NCI-H2029 treated with DMSO at 0.1 percent for 48 hours (cell line): ENCODE measurements around the gene ITM2C.
A peak's percentile ranks its signal among the peaks of the same experiment; 100 is the strongest.

Experiments
- DNase-seq: peaks from one replicate; lab custom pipeline; 2025; lab: John Stamatoyannopoulos, UW

Gene ITM2C

DNA sequence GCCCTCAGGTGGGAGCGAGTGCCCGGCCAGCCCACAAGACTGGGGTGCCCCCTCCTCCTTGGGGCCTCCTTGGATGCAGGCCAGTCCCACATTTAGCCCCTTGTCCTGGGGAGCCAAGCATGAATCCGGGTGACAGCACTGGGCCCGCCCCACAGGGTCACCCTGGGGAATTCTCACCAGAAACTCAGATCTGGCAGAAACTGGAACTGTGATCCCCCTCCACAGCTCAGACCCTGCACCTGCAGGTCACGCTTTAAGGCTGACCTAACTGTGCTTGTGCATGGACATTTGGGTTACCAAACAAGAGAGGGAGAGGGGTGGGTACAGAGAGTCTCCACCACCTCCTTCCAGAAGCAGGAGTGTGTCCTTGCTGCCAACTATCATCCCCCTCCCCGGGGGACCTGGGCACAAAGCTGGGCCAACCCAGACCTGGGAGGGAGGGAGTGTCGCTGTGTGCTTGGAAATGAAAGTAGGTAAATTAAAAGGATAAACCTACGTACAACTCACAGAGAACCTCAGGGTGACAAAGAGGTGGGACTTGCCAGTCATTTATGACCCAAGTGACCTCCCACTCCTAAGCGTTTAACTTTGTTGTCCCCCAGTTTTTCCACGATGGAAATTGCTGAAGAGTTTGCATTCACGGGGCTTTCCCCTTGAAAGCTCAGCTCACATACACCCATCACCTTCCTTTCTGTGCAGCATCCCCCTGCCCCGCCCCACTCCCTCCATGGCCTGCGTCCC is 9.1 kb downstream of the ITM2C start:
- no peak for DNase-seq

DNA sequence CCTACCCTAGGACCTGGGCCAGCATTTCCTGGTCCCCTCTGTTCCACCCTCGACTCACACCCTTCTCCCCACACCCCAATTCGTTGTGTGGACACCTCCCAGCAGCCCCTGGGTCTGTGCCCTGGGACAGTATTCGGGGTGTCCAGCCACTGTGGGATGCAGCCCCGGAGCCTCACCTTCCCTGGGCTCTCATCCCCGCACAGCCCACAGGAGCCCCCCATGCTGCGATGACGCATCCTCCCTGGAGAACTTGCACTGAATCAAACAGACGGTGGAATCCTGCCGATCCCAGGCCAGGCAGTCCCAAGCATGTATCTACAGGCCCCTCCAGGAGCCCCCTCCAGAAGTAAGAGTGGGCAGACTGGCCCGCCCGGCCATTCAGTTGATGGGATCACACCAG is 9.7 kb downstream of the ITM2C start:
- DNase-seq = no peak

DNA sequence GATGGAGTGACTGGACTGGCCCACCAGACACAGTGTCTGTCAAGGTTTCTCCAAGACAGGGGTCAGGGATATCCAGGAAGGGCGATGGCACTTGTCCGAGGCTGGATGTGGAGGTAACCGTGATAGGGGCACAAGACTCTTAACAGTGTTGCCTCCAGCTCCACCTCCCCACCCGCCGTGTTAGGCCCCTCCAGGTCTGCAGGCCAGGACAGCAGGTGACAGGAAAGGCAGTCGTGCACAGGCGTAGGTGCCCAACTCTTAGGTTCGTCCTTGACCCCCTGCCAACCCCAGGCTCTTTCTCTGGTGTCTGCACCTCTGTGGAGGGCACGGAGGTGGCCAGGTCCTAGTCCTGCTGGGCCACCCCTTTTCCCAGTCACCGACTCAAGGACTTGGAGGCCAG is 10.1 kb downstream of the ITM2C start:
- no peak for DNase-seq

GRCh38 chr2:230875347-230876315 is 10.9 kb downstream of the ITM2C start:
- no peak for DNase-seq

- no peak for DNase-seq
Measured at GRCh38 chr2:230877116-230877758, 12.5 kb downstream of the ITM2C start.

DNA sequence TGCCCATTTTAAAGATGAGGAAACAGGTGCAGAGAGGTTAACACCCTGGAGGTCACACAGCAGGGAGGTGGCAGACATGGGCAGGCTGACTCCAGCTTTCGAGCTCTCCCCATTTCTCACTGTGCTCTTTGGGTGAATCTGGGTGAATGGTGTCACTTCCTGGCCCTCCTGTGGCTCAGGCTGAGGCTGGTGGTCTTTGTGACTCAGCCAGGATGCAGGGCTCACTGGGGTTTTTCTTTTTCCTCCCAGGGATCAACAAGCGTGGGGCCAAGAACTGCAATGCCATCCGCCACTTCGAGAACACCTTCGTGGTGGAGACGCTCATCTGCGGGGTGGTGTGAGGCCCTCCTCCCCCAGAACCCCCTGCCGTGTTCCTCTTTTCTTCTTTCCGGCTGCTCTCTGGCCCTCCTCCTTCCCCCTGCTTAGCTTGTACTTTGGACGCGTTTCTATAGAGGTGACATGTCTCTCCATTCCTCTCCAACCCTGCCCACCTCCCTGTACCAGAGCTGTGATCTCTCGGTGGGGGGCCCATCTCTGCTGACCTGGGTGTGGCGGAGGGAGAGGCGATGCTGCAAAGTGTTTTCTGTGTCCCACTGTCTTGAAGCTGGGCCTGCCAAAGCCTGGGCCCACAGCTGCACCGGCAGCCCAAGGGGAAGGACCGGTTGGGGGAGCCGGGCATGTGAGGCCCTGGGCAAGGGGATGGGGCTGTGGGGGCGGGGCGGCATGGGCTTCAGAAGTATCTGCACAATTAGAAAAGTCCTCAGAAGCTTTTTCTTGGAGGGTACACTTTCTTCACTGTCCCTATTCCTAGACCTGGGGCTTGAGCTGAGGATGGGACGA is 13.2 kb downstream of the ITM2C start:
- no peak for DNase-seq

DNA sequence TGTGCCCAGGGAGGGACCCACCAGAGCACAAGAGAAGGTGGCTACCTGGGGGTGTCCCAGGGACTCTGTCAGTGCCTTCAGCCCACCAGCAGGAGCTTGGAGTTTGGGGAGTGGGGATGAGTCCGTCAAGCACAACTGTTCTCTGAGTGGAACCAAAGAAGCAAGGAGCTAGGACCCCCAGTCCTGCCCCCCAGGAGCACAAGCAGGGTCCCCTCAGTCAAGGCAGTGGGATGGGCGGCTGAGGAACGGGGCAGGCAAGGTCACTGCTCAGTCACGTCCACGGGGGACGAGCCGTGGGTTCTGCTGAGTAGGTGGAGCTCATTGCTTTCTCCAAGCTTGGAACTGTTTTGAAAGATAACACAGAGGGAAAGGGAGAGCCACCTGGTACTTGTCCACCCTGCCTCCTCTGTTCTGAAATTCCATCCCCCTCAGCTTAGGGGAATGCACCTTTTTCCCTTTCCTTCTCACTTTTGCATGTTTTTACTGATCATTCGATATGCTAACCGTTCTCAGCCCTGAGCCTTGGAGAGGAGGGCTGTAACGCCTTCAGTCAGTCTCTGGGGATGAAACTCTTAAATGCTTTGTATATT is 14.0 kb downstream of the ITM2C start:
- DNase-seq = no peak

DNA sequence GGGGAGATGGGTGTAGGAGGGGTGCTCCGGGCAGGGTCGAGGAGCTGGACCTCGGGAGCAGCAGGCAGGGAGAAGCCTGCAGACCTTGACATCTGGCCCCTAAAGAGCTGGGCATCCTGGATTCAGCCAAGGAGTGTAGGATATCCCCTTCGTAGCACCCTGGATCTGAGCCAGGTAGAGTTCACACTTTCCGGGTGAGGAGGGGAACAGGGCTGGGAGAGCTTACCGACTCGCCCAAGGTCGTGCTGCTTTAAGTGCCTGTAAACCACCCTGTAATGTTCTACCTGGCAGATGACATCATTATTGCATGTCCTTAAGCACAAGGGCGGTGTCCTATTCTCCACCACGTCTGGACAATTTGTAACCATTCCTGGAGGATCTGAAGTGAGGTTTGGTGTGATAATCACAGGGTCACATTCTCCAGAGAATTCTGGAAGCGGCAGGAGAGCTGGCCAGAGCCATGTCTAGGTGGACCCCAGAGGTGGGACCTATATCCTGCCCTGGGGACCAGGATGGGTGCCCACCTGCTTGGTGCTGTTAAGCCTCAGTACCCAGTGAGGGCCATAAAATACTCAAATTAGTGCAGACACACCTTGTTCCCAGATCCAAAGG is 14.6 kb downstream of the ITM2C start:
- peak; percentile 54 for DNase-seq

DNA sequence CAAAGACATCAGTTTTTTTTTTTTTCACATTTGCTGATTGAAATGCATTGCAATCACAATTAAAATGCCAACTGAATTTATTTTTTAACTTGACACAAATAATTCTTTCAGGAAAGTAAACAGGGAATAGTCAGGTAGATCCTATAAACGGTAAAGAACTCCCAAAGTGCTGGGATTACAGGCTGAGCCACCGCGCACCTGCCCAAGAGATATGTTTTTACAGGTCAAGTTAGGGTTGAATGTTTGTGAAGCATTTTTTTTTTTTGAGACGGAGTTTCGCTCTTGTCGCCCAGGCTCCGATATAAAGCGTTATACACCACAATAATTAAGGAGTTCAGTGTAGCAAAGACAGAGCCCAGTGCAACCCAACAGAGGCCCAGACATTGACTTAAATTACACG is 15.1 kb downstream of the ITM2C start:
- DNase-seq = no peak

- no peak for DNase-seq
Measured at GRCh38 chr2:230881840-230882239, 17.1 kb downstream of the ITM2C start.

DNA sequence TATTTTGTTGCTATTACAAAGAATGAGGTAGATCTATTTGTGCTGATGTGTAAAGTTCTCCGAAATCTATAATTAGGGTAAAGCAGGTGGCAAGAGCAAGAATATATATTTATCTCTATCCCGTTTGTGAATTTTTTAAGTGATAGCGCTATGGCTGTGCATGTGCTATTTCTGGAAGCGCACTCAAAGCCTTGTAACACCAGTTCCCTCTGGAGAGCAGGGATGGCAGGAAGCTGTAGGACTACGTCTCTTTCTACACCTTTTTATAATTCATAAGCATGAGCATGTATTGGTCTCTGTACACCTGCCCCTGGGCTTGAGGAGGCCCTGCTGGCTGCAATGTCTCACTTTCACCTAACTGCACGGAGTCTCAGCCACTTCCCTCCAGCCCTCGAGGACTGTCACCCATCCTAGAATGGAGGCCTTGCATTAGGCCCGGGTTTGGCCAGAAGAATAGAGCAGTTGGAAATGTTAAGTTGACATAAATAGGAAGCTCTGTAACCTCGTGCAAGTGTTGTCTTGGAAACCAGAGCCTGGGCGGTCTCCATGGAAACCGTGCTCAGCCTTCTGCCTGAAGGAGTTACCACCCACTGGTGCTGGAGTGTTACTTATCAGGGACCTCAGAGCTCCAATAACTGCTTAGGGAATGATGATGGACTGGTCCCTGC is 20.9 kb downstream of the ITM2C start:
- DNase-seq = no peak

DNA sequence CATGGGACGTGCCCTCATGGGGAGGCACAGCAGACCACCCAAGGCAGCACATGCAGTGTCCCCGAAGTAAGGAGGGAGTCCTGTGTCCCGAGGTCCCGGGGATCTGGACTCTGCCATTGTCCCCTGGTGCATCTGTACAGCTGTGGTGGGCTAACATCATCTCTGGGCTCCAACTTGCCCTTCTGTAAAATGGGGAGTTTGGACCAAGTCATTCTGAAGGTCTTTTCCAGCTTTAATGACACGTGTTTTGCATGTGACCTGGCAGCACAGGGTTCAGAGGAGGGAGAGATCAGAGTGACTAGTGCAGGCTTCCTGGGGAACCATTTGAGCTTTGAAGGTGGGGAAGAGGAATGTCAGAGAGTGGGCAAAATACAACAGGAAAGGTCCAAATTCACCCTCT is 21.5 kb downstream of the ITM2C start:
- DNase-seq = no peak

DNA sequence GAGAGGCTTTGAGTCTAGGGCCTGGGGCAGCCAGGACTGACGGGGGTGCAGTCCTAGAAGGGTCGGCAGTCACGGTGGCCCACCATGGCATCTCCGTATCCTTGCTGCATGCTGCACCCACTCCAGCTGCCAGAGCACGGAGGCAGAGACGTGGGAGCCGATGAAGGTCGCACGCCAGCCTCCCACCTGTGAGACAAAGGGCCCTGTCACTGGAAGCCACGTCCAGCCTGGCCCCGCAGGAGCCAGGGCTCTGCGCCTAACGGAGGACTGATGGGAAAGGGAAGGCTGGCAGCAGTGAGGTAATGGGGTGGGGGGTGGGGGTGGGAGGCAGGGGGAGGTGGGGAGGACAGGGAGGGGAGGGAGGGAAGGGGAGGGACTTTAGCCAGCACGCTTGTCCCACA is 21.9 kb downstream of the ITM2C start:
- no peak for DNase-seq

- DNase-seq = no peak
Measured at GRCh38 chr2:230887342-230887741, 22.6 kb downstream of the ITM2C start.

- DNase-seq = no peak
Measured at GRCh38 chr2:230888824-230889400, 24.2 kb downstream of the ITM2C start.

GRCh38 chr2:230889911-230890601 is 25.3 kb downstream of the ITM2C start:
- no peak for DNase-seq

DNA sequence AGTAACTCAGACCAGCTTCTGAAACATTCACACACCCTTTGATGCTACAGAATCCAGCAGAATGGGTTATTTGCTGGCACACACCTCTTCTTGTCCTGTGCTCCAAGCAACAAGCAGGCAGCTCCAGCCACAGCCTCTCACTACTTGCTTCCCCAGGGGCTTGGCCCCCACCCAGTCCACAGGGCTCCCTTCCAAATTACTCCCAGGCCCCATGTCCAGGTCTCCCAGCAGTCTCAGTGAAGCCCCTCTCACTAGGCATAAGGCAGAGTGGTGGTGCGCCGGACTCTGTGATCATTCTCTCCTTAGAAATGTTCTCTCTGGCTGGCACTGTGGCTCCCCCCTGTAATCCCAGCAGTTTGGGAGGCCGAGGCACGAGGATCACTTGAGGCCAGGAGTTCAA is 25.9 kb downstream of the ITM2C start:
- DNase-seq = no peak

GRCh38 chr2:230891064-230891463 is 26.3 kb downstream of the ITM2C start:
- DNase-seq = no peak

GRCh38 chr2:230891509-230891908 is 26.8 kb downstream of the ITM2C start:
- DNase-seq = no peak
